DMS53 (cell line): ENCODE results near the gene DNAI7.

Experiments
- DNase-seq: peaks from one replicate; lab custom pipeline; 2025; lab: John Stamatoyannopoulos, UW

The DNAI7 gene

DNA sequence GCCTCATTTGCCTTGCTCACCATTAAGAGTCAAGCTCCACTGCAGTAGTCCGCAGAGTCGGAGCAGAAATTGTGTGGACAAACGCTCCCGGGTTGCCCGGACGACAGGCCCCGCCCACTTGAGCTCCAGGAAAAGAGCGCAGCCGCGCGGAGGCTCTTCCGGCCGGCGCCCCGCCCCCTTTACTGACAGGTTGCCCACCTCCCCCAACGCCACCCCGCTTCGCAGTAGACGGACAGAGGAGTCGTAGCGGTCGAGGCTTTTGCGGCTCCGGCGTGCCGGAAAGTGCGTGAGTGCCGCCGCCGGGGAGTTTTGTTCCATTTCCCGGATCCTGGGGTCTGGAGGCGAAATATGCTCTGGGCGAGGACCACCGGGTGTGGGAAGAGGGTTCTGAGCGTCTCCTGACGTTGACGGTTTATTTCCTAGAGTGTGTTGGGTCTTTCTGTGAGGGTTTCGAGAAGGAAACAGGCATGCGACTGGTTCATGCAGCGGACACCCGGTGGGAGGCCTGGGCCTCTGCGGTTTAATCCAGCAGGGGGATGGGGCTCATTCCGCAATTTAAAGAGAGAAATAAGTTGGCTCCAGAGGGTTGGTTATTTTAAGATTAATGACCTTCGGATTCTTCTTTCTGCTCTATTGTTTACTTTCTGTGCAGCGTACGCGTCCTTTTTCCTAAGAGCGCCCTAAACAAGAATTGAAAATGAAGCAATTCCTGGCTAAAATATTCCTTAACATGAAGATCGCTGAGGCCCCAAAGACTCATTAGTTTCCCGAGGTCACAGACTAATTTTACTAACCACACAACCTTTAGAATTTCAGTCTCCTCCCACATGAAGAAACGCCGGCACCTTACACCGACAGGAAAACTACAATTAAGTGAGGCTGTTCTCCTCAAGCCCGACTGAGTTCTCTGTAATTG, at the start of gene DNAI7, which contains the start of gene ETFRF1:
TSS of gene DNAI7 (minus strand) at position 105 of the 916 bp plus-strand sequence. CDS start at position 23, 82 bp downstream.
TSS of gene ETFRF1 (plus strand) at position 182 of the 916 bp plus-strand sequence. CDS start 8,720 bp downstream, outside the sequence.
- DNase-seq = peak; percentile 100

GRCh38 chr12:25243680-25243990, 48.7 kb upstream of the DNAI7 start:
- DNase-seq = no peak

DNA sequence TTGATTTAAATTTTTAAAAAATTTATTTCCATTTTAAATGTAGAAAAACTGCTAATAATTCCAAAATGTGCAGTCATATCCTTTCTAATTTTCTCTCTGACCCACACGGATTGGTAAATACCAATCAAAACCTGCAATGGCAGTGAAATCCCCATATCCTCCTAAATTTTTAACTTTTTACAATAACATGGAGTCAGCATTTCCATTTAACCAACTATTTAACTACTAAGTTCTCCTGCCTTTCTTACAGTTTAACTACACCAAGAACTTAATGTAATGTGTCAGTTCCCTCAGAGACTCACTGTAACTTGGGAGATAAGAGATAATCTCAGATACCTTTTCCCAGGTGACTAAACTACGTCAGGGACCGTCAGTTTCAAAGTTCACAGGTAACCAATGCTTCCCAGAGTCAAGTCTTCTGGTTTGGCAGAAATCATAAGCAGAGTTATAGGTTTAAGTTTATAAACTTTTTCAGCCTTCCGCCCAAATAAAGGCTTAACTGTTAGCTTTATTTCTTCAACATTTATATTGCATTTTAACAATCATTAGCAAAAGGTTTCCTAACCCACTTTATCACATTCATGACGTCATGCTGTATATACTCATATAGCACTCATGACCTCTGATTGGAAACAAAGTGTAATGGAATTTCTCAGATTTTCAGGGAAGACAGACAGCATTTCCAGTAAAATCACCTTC, 48.2 kb upstream of the DNAI7 start:
- DNase-seq = no peak

GRCh38 chr12:25241167-25242020, 46.4 kb upstream of the DNAI7 start:
- peak; percentile 98 for DNase-seq

- no peak for DNase-seq
Measured at GRCh38 chr12:25236626-25237025, 41.7 kb upstream of the DNAI7 start.

DNA sequence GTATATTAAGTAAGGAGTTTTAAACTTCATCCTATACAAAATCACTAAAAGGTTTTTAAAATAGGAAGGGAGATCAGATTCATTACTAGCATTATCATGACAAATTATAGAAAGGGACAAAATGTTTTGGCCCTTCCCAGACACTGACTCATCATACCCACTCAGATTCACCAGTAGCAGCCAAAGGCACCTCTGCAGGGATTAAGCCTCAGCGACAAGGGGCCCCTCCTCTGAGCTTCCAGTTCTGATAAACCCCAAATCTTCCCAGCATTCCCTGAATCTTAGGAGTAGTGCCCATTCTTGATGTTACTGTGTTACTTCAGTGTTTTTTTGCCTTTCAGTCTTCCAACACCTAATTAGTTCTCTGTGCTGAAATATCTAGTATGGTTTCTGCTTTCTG, 41.2 kb upstream of the DNAI7 start:
- DNase-seq = no peak

DNA sequence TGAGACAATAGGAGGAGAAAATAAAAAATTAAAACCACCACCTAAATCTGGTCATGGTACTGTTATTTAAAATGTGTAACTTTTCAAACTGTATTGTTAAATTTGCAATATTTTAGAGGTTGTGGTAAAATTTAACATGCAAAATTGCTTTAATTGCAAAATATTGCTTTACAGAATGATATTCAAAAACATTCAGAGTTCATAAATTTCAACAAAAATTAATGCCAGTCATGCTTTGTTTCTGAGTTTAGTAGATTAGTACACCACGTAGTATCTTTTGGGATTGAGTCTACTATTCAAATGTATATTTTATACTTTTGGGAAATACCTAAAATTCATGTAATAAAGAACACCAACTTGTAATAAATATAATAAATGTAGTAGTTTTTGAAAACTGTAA, 18.4 kb upstream of the DNAI7 start:
- no peak for DNase-seq

GRCh38 chr12:25208554-25208953, 13.6 kb upstream of the DNAI7 start:
- DNase-seq = no peak

DNA sequence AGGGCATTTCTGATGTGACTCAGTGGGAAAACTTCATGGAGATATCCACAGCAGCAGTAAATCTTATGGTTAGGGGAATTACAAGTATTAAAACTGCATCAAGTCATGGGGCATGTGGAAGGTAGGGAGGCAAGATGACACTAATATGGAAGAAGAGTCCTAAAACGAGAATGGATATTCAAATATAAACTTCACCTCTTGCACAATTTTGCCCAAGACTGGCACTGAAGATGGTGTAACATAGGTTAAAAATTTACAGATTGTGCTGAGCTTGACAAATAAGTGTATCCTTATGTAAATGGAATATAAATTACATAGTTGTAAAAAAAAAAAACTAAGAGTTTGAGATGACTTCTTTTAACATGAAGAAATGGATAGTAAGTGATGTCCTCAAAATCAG, 12.9 kb upstream of the DNAI7 start:
- no peak for DNase-seq

DNA sequence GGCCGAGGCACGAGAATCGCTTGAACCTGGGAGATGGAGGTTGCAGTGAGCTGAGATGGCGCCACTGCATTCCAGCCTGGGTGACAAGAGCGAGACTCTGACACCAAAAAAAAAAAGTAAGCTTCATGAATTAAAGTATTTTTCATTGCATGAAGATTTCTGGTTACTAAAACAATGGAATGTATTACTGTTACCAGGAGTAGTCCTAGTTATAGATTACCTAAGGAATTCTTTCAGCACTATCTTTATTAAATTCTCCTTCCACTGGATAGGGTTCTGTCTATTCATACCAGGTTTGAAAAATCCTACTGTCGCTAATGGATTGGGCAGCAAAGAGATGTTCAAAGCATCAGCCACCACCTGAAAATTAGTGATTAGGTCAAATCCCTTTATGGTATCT, 12.5 kb upstream of the DNAI7 start:
- no peak for DNase-seq

DNA sequence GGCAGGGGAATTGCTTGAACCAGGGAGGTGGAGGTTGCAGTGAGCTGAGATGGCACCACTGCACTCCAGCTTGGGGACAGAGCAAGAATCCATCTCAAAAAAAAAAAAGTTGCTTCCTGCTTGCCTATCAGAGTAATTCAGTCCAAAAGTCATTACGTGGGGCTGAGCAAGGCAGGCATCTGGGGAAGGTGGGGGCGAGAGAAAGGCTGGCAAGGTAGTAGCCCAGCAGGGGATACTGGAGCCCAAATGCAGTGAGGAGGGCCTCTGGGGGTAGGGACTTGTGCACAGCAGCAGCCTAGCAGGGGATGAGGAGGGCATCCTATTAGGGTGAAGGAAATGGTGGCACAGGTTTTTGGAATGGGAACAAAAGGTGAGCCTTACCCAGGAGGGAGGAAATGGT, 7.2 kb upstream of the DNAI7 start:
- DNase-seq = no peak

DNA sequence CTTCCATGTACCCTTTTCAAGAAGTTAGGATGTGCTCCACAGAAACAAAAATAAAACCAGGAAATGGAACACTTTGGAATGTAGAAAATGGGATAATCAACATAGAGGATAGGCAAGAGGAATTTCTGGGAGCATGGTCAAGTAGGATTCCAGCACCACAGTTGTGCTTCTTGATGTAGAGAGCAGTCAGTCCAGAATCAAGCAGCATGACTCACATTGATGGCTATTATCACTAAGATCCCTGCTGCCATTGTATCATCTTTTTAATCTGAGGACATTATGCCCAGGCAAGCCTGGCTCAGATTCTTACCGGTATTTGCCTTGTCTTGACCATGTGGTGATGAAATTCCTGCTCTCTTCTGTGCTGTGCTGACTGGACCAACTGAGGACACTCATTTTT, 5.7 kb upstream of the DNAI7 start:
- peak; percentile 68 for DNase-seq

DNA sequence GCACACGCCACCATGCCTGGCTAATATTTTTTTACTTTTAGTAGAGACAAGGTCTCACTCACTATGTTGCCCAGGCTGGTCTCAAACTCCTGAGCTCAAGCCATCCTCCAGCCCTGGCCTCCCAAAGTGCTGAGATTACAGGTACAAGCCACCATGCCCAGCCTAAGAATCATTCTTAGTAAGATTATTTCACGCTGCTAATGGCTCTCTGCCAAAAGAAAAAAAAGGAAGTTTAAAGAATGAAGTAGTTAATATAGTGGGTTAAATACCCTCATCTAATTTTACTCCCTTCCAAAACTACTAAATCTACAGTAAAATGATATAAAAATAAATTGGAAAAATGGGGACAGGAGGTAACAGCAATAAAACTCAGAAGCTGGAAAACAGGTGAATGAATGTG, 2.6 kb upstream of the DNAI7 start:
- DNase-seq = no peak

GRCh38 chr12:25194722-25195055, 271 bp downstream of the DNAI7 start:
- DNase-seq = no peak

- DNase-seq = peak; percentile 87
Measured at GRCh38 chr12:25194214-25194613, 746 bp downstream of the DNAI7 start.

DNA sequence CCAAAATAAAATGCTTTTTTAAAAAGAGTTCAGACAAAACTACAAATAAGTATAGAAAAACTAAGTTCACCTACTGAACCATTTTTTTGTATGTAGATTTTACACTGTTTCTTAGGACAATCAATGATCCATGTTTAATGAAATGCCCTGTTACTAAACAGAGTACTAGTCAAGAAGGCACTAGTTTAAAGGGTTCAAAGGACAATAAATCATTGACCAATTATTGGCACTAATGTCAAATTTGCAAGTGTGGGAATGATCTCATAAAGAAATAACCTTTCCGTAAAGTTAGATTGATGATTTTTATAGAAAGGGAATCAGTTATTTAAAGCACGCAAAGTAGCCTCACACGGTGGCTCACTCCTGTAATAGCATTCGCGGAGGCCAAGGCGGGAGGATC, 4.2 kb downstream of the DNAI7 start:
- DNase-seq = no peak

- no peak for DNase-seq
Measured at GRCh38 chr12:25189656-25190055, 5.3 kb downstream of the DNAI7 start.

DNA sequence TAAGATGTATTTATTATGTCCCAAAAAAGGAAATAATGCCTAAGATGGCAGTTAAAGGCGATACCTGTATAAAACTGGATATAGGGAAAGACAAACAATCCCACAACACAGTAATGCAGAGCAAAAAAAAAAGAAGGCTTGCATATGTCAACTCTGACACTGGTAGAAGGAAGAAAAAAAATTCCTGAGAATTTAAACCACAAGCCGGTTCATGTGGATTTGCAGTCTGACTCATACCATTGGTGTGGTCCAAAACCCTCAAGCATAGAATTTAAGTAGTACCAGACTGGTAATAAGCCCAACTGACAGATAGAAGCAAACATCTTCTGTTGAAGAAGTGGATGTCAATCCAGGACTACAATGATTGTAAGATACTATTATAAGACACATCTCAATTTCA, 7.2 kb downstream of the DNAI7 start:
- no peak for DNase-seq

DNA sequence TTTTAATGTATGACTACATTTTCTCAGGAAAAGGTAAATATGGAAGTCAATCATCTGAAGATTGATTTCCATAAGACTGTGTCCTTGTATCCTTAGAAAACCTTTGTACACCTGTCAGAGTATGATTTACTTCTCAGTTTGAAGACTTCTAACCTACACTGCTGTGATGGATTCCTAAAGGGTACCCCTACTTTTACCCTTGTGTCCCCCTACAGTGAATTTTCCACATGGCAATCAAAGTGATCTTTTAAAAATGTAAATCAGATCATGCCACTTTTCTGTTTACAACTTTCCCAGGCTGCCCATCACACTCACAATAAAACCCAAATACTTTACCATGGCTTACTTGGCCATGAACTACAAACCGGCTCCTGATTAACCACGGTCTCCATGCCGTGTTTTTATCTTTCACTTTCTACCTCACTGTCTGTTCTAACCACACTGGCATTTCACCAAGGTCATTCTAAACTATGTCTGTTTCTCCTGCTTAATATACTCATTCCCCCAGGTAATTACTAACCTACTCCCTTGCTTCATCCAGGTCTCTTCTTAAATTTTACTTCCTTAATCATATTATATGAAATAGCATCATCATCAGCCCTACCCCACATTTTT, 8.1 kb downstream of the DNAI7 start:
- DNase-seq = no peak

- no peak for DNase-seq
Measured at GRCh38 chr12:25186038-25186787, 8.7 kb downstream of the DNAI7 start.

DNA sequence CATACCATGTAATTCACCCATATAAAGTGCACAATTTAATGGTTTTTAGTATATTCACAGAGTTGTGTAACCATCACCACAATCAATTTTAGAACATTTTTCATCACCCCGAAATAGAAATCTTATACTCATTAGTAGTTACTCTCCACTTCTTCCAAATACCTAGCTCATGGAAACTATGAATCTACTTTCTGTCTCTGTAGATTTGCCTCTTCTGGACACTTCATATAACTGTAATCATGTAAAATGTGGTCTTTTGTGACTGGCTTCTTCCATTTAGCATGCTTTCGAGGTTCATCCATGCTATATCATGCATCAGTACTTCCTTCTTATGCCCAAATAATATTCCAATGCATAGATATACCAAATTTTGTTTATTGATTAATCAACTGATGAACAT, 10.8 kb downstream of the DNAI7 start:
- no peak for DNase-seq
